HepG2 (cell line): Measurements from ENCODE around the gene ELL. TPM values are rescaled to one million over a fixed set of nuclear protein-coding genes. Genes with fewer than 3 reads are reported as not detected.
A peak's percentile ranks its signal among the peaks of the same experiment; 100 is the strongest.

Experiments used
- ATRX ChIP-seq: sonication (generic); formaldehyde crosslinking; IDR thresholded peaks from 2 replicates; pipeline ENCODE4 v1.4.0; 2020; ENCODE audit warnings: missing genetic modification reagents, borderline replicate concordance
- CEBPG ChIP-seq: IDR thresholded peaks from 2 replicates; pipeline ENCODE4 v1.6.1; 2016
- ETV6 ChIP-seq: sonication (generic); formaldehyde crosslinking; conservative IDR thresholded peaks from 2 replicates; pipeline ENCODE4 v1.4.0; 2020; ENCODE audit warnings: missing genetic modification reagents
- HNRNPLL ChIP-seq: fragments of 200-400 bp; formaldehyde crosslinking; IDR thresholded peaks from 2 replicates; pipeline ENCODE4 v1.6.1; 2017; ENCODE audit warnings: mild to moderate bottlenecking, low read depth, low read length; ENCODE audit not compliant: poor library complexity, severe bottlenecking
- MNT ChIP-seq: fragments of 450-650 bp; IDR thresholded peaks from 2 replicates; pipeline ENCODE4 v1.6.1; 2016
- NFATC3 ChIP-seq: sonication (generic); formaldehyde crosslinking; IDR thresholded peaks from 2 replicates; pipeline ENCODE4 v1.5.1; 2020; ENCODE audit warnings: mild to moderate bottlenecking, missing genetic modification reagents
- NPAS2 ChIP-seq: sonication (generic); formaldehyde crosslinking; IDR thresholded peaks from 2 replicates; pipeline ENCODE4 v1.8.0; 2022; ENCODE audit warnings: mild to moderate bottlenecking, missing genetic modification reagents, borderline replicate concordance
- NR0B2 ChIP-seq: sonication (generic); formaldehyde crosslinking; IDR thresholded peaks from 2 replicates; pipeline ENCODE4 v1.4.0; 2020; ENCODE audit warnings: mild to moderate bottlenecking, missing genetic modification reagents
- PRDM10 ChIP-seq: sonication (generic); formaldehyde crosslinking; IDR thresholded peaks from 2 replicates; pipeline ENCODE4 v1.4.0; 2020; ENCODE audit warnings: low read depth, missing genetic modification reagents
- SALL2 ChIP-seq: sonication (generic); formaldehyde crosslinking; IDR thresholded peaks from 2 replicates; pipeline ENCODE4 v1.8.1; 2023; ENCODE audit warnings: mild to moderate bottlenecking, missing genetic modification reagents, inconsistent platforms
- SMAD3 ChIP-seq: sonication (generic); formaldehyde crosslinking; IDR thresholded peaks from 2 replicates; pipeline ENCODE4 v1.4.0; 2020; ENCODE audit warnings: missing genetic modification reagents
- SP1 ChIP-seq, 2 experiments: fragments of 450-650 bp in 1 of 2; sonication (generic) in 1 of 2; formaldehyde crosslinking in 1 of 2; IDR thresholded peaks; 2 replicates each; pipeline versions ENCODE4 v1.4.0 to v1.6.1; 2016 to 2020; ENCODE audit warnings: missing genetic modification reagents in 1 of 2
- TEAD3 ChIP-seq: optimal IDR thresholded peaks from 2 replicates; pipeline ENCODE3; 2016; ENCODE audit warnings: borderline replicate concordance
- ZFP36L2 ChIP-seq: sonication (generic); formaldehyde crosslinking; IDR thresholded peaks from 2 replicates; pipeline ENCODE4 v1.4.0; 2020; ENCODE audit warnings: missing genetic modification reagents
- ZFP37 ChIP-seq: sonication (generic); formaldehyde crosslinking; IDR thresholded peaks from 2 replicates; pipeline ENCODE4 v1.4.0; 2020; ENCODE audit warnings: missing genetic modification reagents, borderline replicate concordance
- ZNF292 ChIP-seq: sonication (generic); formaldehyde crosslinking; IDR thresholded peaks from 2 replicates; pipeline ENCODE4 v1.8.1; 2022; ENCODE audit warnings: mild to moderate bottlenecking, low read depth, missing genetic modification reagents, borderline replicate concordance
- ZNF432 ChIP-seq: sonication (generic); formaldehyde crosslinking; IDR thresholded peaks from 2 replicates; pipeline ENCODE4 v1.5.0; 2020; ENCODE audit warnings: missing genetic modification reagents, mild to moderate bottlenecking, borderline replicate concordance
- ZNF563 ChIP-seq: sonication (generic); formaldehyde crosslinking; IDR thresholded peaks from 2 replicates; pipeline ENCODE4 v1.8.0; 2022; ENCODE audit warnings: mild to moderate bottlenecking, moderate library complexity, missing genetic modification reagents
- ZNF564 ChIP-seq: sonication (generic); formaldehyde crosslinking; IDR thresholded peaks from 2 replicates; pipeline ENCODE4 v1.8.1; 2023; ENCODE audit warnings: mild to moderate bottlenecking, missing genetic modification reagents
- ZNF777 ChIP-seq: sonication (generic); formaldehyde crosslinking; IDR thresholded peaks from 2 replicates; pipeline ENCODE4 v1.4.0; 2020; ENCODE audit warnings: missing genetic modification reagents
- ZUFSP ChIP-seq: sonication (generic); formaldehyde crosslinking; IDR thresholded peaks from 2 replicates; pipeline ENCODE4 v1.9.0; 2021; ENCODE audit warnings: missing genetic modification reagents, mild to moderate bottlenecking, borderline replicate concordance
- polyA plus RNA-seq, 8 experiments: library from polyadenylated mRNA; depleted of rRNA in 3 of 8; stranded (reverse) in 7 of 8; unstranded in 1 of 8; fragments of >200 nt; fragmentation: Illumina TruSeq in 4 of 8; extraction: Trizol in 4 of 8; gene quantifications; 2 replicates each; pipeline versions ENCODE4 v1.2.1 to v1.2.3, GENCODE V29; 2011 to 2016; ENCODE audit warnings: low read depth in 4 of 8, missing spikeins in 1 of 8, mixed read lengths in 1 of 8; ENCODE audit not compliant: insufficient read depth in 1 of 8
- total RNA-seq, 5 experiments: library from RNA; depleted of rRNA; stranded (reverse); fragments of >200 nt; fragmentation: Illumina TruSeq; extraction: Trizol; gene quantifications; 2 replicates each; pipeline ENCODE4 v1.2.3, GENCODE V29; 2016; ENCODE audit warnings: low read depth in 1 of 5
- TF ChIP-seq, protein P1 (sequence below): sonication (generic); formaldehyde crosslinking; IDR thresholded peaks from 2 replicates; pipeline ENCODE4 v1.4.0; 2020; ENCODE audit warnings: missing genetic modification reagents

Gene ELL
- total and polyA plus RNA-seq, 2 of the 13 experiments (the other 11 are each of a cell fraction or from before 2014, with no cell fraction given), result 3.7 to 5.4 TPM

- TF ChIP-seq ATRX (CRISPR knock-in tag) (no peak), MNT (peak; percentile 61), NPAS2 (no peak), ZNF432 (CRISPR knock-in tag) (no peak), SP1 (IDR thresholded peaks at IDR 0.05) (no peak), SP1 (CRISPR knock-in tag; IDR thresholded peaks at IDR 0.05) (peak; percentile 59; the same call in 1 of the 2 replicates), HNRNPLL (peak; percentile 86), NFATC3 (no peak), ZNF564 (CRISPR knock-in tag) (no peak), ZNF777 (CRISPR knock-in tag) (peak; percentile 50; the same call in 1 of the 2 replicates), ZNF292 (CRISPR knock-in tag) (no peak; the same call in 1 of the 2 replicates), PRDM10 (CRISPR knock-in tag) (peak; percentile 38; the same call in 1 of the 2 replicates), ZFP37 (CRISPR knock-in tag) (no peak), SMAD3 (CRISPR knock-in tag) (no peak), ZNF563 (CRISPR knock-in tag) (peak; percentile 74; the same call in 1 of the 2 replicates), CEBPG (CRISPR knock-in tag) (0 out of 2 replicates have a peak, but pooled peaks have one; percentile 28), ZUFSP (CRISPR knock-in tag) (no peak), TEAD3 (CRISPR knock-in tag) (no peak), ETV6 (0 out of 2 replicates have a peak, but pooled peaks have one; percentile 37), ZFP36L2 (CRISPR knock-in tag) (no peak), SALL2 (CRISPR knock-in tag) (peak; percentile 80), NR0B2 (CRISPR knock-in tag) (no peak)
- TF ChIP-seq, protein P1, sequence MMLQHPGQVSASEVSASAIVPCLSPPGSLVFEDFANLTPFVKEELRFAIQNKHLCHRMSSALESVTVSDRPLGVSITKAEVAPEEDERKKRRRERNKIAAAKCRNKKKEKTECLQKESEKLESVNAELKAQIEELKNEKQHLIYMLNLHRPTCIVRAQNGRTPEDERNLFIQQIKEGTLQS (CRISPR knock-in tag), result no peak; the same call in 1 of the 2 replicates
Observed at GRCh38 chr19:18557411-18558201, 35.7 kb upstream of the ELL start, which contains the start of gene KXD1 (continued).
